BLaER1 (cell line): ENCODE measurements around the gene PFN1.

Source experiments
- H3K27ac ChIP-seq: shearing (Covaris generic); formaldehyde crosslinking; 2 replicates; pipeline ENCODE4 v1.8.1; 2022
- H3K27me3 ChIP-seq: shearing (Covaris generic); formaldehyde crosslinking; 2 replicates; pipeline ENCODE4 v1.8.1; 2022
- H3K36me3 ChIP-seq: shearing (Covaris generic); formaldehyde crosslinking; 2 replicates; pipeline ENCODE4 v1.8.1; 2022
- H3K4me1 ChIP-seq: shearing (Covaris generic); formaldehyde crosslinking; 2 replicates; pipeline ENCODE4 v1.8.1; 2022
- H3K4me2 ChIP-seq: shearing (Covaris generic); formaldehyde crosslinking; 2 replicates; pipeline ENCODE4 v1.8.1; 2022
- H3K4me3 ChIP-seq: shearing (Covaris generic); formaldehyde crosslinking; 2 replicates; pipeline ENCODE4 v1.8.1; 2022
- H3K9ac ChIP-seq: shearing (Covaris generic); formaldehyde crosslinking; 2 replicates; pipeline ENCODE4 v1.8.1; 2022
- H3K9me3 ChIP-seq: shearing (Covaris generic); formaldehyde crosslinking; 2 replicates; pipeline ENCODE4 v1.8.1; 2022
- H4K20me1 ChIP-seq: shearing (Covaris generic); formaldehyde crosslinking; 2 replicates; pipeline ENCODE4 v1.8.1; 2022
- Cebpa-rat ChIP-seq: shearing (Covaris generic); IDR thresholded peaks from 2 replicates; pipeline ENCODE4 v1.8.1; 2022

PFN1 gene

DNA sequence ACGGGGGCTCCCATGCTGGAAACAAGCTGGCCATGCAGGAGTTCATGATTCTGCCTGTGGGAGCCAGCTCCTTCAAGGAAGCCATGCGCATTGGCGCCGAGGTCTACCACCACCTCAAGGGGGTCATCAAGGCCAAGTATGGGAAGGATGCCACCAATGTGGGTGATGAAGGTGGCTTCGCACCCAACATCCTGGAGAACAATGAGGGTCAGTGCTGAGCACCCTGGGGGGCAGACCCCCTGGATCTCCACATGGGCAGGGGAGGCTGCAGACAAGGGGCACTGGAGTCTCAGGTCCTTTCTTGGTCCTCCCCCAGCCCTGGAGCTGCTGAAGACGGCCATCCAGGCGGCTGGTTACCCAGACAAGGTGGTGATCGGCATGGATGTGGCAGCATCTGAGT is 6.8 kb upstream of the PFN1 start:
- Histone ChIP-seq H3K4me2 (no peak overlapping the region), H3K36me3 (peaks cover 34% of the 10 kb centered on the region), H3K4me1 (peaks cover 77% of the 10 kb centered on the region), H3K4me3 (no peak overlapping the region), H3K27me3 (no peaks in the 10 kb centered on the region), H3K9me3 (no peaks in the 10 kb centered on the region), H3K27ac (no peak overlapping the region), H3K9ac (no peak overlapping the region), H4K20me1 (no peaks in the 10 kb centered on the region)
- TF ChIP-seq Cebpa-rat, result no peak

- H3K4me2 ChIP-seq, result peak overlapping the region; percentile 65
- TF ChIP-seq Cebpa-rat, result no peak
- no peaks in the 10 kb centered on the region for H3K9me3 ChIP-seq
- H3K4me3 ChIP-seq, result no peak overlapping the region
- H3K36me3 ChIP-seq, result peaks cover 24% of the 10 kb centered on the region; the same call in 1 of the 2 replicates
- H3K4me1 ChIP-seq, result peaks cover 62% of the 10 kb centered on the region
- no peaks in the 10 kb centered on the region for H4K20me1 ChIP-seq
- H3K9ac ChIP-seq, result peak overlapping the region; percentile 23; the same call in 1 of the 2 replicates
- H3K27ac ChIP-seq, result peak overlapping the region; percentile 50
- H3K27me3 ChIP-seq, result no peaks in the 10 kb centered on the region
Measured at GRCh38 chr17:4953451-4953961, 5.2 kb upstream of the PFN1 start.

DNA sequence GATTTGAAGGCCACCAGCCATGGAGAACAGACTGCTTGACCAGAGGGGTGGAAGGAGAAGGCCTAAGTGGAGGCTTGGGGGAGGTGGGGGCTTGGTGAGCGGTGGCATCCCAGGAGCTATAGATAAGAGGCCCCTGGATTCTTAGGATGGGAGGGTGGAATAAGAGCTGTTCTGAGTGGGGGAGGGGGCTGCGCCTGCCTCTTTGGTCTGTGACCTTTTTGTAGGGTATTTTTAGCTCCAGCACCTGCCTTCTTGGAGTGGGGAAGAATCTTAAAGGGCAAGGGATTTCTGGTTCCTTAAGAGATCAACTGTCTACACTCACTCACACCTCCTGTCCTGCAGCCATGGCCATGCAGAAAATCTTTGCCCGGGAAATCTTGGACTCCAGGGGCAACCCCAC is 3.2 kb upstream of the PFN1 start:
- Histone ChIP-seq H3K9me3 (no peaks in the 10 kb centered on the region), H3K27ac (peak overlapping the region; percentile 99), H3K4me1 (peaks cover 46% of the 10 kb centered on the region), H4K20me1 (peaks cover 18% of the 10 kb centered on the region), H3K36me3 (peaks cover 18% of the 10 kb centered on the region), H3K4me2 (peak overlapping the region; percentile 98), H3K4me3 (peak overlapping the region; percentile 100), H3K9ac (peak overlapping the region; percentile 91), H3K27me3 (no peaks in the 10 kb centered on the region)
- no peak for TF ChIP-seq Cebpa-rat

DNA sequence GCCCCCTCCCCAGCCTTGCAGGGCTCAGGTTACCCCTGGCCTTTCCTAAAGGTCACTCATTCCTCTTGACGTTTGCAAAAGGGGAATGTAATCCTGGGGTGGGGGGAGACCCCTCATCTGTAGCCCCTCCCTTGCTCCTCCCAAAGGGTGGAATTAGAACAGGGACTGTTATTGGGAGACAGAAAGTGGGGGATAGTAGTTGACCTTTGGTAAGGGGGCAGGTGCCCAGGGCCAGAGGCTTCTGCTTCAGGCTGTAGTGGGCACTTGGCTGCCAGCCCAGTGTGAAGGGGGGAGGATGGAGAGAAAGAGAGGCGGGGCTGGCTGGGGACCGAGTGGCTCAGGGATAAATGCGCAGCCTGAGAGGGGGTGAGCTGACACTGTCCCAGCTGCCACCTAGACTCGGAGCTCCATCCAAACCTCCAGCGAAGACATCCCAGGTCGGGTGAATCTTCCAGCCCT is 2.4 kb upstream of the PFN1 start, which contains the start of gene ENO3:
TSS of gene ENO3 (plus strand) at position 374 of the 459 bp plus-strand sequence. CDS start 711 bp downstream, outside the sequence.
- H3K4me3 ChIP-seq, result peak within 1 kb of the TSS; percentile 100
- peak within 1 kb of the TSS; percentile 91 for H3K9ac ChIP-seq
- TF ChIP-seq Cebpa-rat, result no peak
- peak within 1 kb of the TSS; percentile 98 for H3K4me2 ChIP-seq
- H3K9me3 ChIP-seq, result no peaks in the 10 kb centered on the region
- H3K36me3 ChIP-seq, result peaks cover 18% of the 10 kb centered on the region
- no peaks in the 10 kb centered on the region for H3K27me3 ChIP-seq
- H4K20me1 ChIP-seq, result peaks cover 25% of the 10 kb centered on the region
- peaks cover 52% of the 10 kb centered on the region for H3K4me1 ChIP-seq
- peak within 1 kb of the TSS; percentile 99 for H3K27ac ChIP-seq

GRCh38 chr17:4950075-4950745 is 1.9 kb upstream of the PFN1 start:
- Histone ChIP-seq H3K4me1 (peaks cover 58% of the 10 kb centered on the region), H3K9ac (peak overlapping the region; percentile 91), H3K27ac (peak overlapping the region; percentile 99)

DNA sequence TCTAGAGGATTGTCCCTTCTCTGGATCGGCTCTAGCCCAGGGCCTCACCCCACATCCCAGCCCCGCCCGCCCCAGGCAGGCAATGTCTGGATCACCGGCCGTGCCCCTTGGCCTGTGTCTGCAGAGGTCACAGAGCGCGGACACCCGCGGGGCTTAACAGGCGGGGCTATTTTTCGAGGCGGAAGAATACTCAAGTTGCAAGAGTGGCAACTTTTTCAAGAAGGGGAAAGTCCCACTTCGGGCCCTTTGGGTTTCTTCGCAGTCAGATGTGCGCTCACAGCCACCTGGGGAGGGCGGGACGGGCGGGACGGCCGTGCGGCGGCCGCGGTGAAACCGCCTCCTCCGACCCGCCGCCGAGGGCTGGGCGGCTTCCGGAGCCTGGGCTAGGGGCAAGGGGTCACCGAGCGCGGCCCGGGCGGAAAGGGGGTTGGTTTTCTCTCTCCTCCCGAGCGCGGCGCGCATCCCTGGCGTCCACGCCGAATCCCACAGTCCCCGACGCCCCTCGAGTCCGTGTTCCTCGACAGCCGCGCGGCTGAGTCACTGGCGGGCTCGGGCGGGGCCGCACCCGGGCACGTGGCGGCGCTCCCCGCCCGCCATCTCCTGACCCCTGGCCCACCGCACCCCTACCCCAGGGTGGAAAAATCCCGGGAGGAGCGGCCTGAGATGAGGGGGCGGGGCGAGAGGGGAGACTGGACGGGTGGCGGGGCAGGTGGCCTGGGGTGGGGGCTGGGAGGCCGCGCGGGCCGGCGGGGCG is 1.2 kb upstream of the PFN1 start:
- Histone ChIP-seq H3K4me2 (peak overlapping the region; percentile 98), H3K4me1 (peaks cover 65% of the 10 kb centered on the region), H4K20me1 (peaks cover 38% of the 10 kb centered on the region), H3K27ac (peak overlapping the region; percentile 99), H3K36me3 (peaks cover 23% of the 10 kb centered on the region), H3K9ac (peak overlapping the region; percentile 91), H3K27me3 (no peaks in the 10 kb centered on the region), H3K9me3 (no peaks in the 10 kb centered on the region), H3K4me3 (peak overlapping the region; percentile 100)
- no peak for TF ChIP-seq Cebpa-rat

More at GRCh38 chr17:4950075-4950745, 1.9 kb upstream of the PFN1 start:
- Histone ChIP-seq H3K36me3 (peaks cover 20% of the 10 kb centered on the region), H3K27me3 (no peaks in the 10 kb centered on the region), H3K9me3 (no peaks in the 10 kb centered on the region), H3K4me2 (peak overlapping the region; percentile 98), H4K20me1 (peaks cover 31% of the 10 kb centered on the region), H3K4me3 (peak overlapping the region; percentile 100)
- TF ChIP-seq Cebpa-rat, result no peak

- H3K4me1 ChIP-seq, result peaks cover 69% of the 10 kb centered on the region
Measured at GRCh38 chr17:4948931-4949320, 596 bp upstream of the PFN1 start.

GRCh38 chr17:4947411-4948165 is 742 bp downstream of the PFN1 start:
- Histone ChIP-seq H3K4me3 (peak overlapping the region; percentile 100), H3K27me3 (no peaks in the 10 kb centered on the region), H3K27ac (peak overlapping the region; percentile 99), H3K9me3 (no peaks in the 10 kb centered on the region), H4K20me1 (peaks cover 57% of the 10 kb centered on the region), H3K9ac (peak overlapping the region; percentile 99), H3K36me3 (peaks cover 42% of the 10 kb centered on the region), H3K4me1 (peaks cover 69% of the 10 kb centered on the region), H3K4me2 (peak overlapping the region; percentile 99)
- no peak for TF ChIP-seq Cebpa-rat

More at GRCh38 chr17:4948931-4949320, 596 bp upstream of the PFN1 start:
- peaks cover 44% of the 10 kb centered on the region for H4K20me1 ChIP-seq
- peak overlapping the region; percentile 98 for H3K4me2 ChIP-seq
- 0 out of 2 replicates have a peak, but pooled peaks have one; percentile 3 for TF ChIP-seq Cebpa-rat
- H3K27me3 ChIP-seq, result no peaks in the 10 kb centered on the region
- peak overlapping the region; percentile 100 for H3K4me3 ChIP-seq
- H3K9ac ChIP-seq, result peak overlapping the region; percentile 91
- peaks cover 29% of the 10 kb centered on the region for H3K36me3 ChIP-seq
- peak overlapping the region; percentile 99 for H3K27ac ChIP-seq
- H3K9me3 ChIP-seq, result no peaks in the 10 kb centered on the region

- H3K9ac ChIP-seq, result peak overlapping the region; percentile 99
- peaks cover 63% of the 10 kb centered on the region for H4K20me1 ChIP-seq
- H3K27me3 ChIP-seq, result no peaks in the 10 kb centered on the region
- H3K27ac ChIP-seq, result peak overlapping the region; percentile 99; the same call in 1 of the 2 replicates
- TF ChIP-seq Cebpa-rat, result no peak
- peaks cover 48% of the 10 kb centered on the region for H3K36me3 ChIP-seq
- H3K9me3 ChIP-seq, result no peaks in the 10 kb centered on the region
- peak overlapping the region; percentile 99 for H3K4me2 ChIP-seq
- peak overlapping the region; percentile 100 for H3K4me3 ChIP-seq
- peaks cover 69% of the 10 kb centered on the region for H3K4me1 ChIP-seq
Measured at GRCh38 chr17:4947010-4947410, 1.3 kb downstream of the PFN1 start.
